ENCODE measurements around the gene SPX.

SPX gene

GRCh38 chr12:21483531-21483930, 42.6 kb upstream of the SPX start:
- Histone ChIP-seq H4K20me1 (ENCODE audit: control insufficient read depth, insufficient read depth, low read depth, low read length) (no peaks in the 10 kb centered on the region), H3K9me2 (replicated peaks; ENCODE audit: control insufficient read depth, low read length) (no peaks in the 10 kb centered on the region), H3K79me2 (ENCODE audit: control insufficient read depth, low read length) (no peaks in the 10 kb centered on the region), H3K27ac (ENCODE audit: low read depth, low read length) (no peak overlapping the region), H3F3A (ENCODE audit: control insufficient read depth, insufficient read depth) (no peaks in the 10 kb centered on the region), H3K9me3 (ENCODE audit: control insufficient read depth, insufficient read depth, low read length) (no peaks in the 10 kb centered on the region), H3K4me1 (ENCODE audit: control insufficient read depth, low read length) (no peaks in the 10 kb centered on the region), H3K27me3 (ENCODE audit: control insufficient read depth, low read length) (no peaks in the 10 kb centered on the region), H3K36me3 (ENCODE audit: control insufficient read depth, low read length) (peaks cover 63% of the 10 kb centered on the region), H3K4me2 (ENCODE audit: low read length) (no peak overlapping the region), H3K4me3 (ENCODE audit: low read length) (no peak overlapping the region)
- TF ChIP-seq EZH2phosphoT487 (IDR thresholded peaks at IDR 0.05; ENCODE audit: borderline replicate concordance, low read length) (no peak), CTCF (IDR thresholded peaks at IDR 0.05; ENCODE audit: low read depth, low read length, poor library complexity, severe bottlenecking) (no peak)

- no peaks in the 10 kb centered on the region for H3K79me2 ChIP-seq (ENCODE audit: control insufficient read depth, low read length)
- no peaks in the 10 kb centered on the region for H4K20me1 ChIP-seq (ENCODE audit: control insufficient read depth, insufficient read depth, low read depth, low read length)
- H3K4me2 ChIP-seq (ENCODE audit: low read length), result no peak overlapping the region
- H3K27ac ChIP-seq (ENCODE audit: low read depth, low read length), result no peak overlapping the region
- peaks cover 62% of the 10 kb centered on the region for H3K36me3 ChIP-seq (ENCODE audit: control insufficient read depth, low read length)
- TF ChIP-seq CTCF (IDR thresholded peaks at IDR 0.05; ENCODE audit: low read depth, low read length, poor library complexity, severe bottlenecking) (no peak), EZH2phosphoT487 (IDR thresholded peaks at IDR 0.05; ENCODE audit: borderline replicate concordance, low read length) (no peak)
- H3K9me2 ChIP-seq (replicated peaks; ENCODE audit: control insufficient read depth, low read length), result no peaks in the 10 kb centered on the region
- H3K9me3 ChIP-seq (ENCODE audit: control insufficient read depth, insufficient read depth, low read length), result no peaks in the 10 kb centered on the region
- no peak overlapping the region for H3K4me3 ChIP-seq (ENCODE audit: low read length)
- H3K4me1 ChIP-seq (ENCODE audit: control insufficient read depth, low read length), result no peaks in the 10 kb centered on the region
- H3F3A ChIP-seq (ENCODE audit: control insufficient read depth, insufficient read depth), result no peaks in the 10 kb centered on the region
- no peaks in the 10 kb centered on the region for H3K27me3 ChIP-seq (ENCODE audit: control insufficient read depth, low read length)
These were observed 40.1 kb upstream of the SPX start for GRCh38 chr12:21485998-21486397.

- Histone ChIP-seq H3K27me3 (ENCODE audit: control insufficient read depth, low read length) (no peaks in the 10 kb centered on the region), H3F3A (ENCODE audit: control insufficient read depth, insufficient read depth) (0 out of 2 replicates have a peak, but pooled peaks cover 2% of the 10 kb centered on the region), H3K79me2 (ENCODE audit: control insufficient read depth, low read length) (peaks cover 65% of the 10 kb centered on the region), H3K27ac (ENCODE audit: low read depth, low read length) (no peak overlapping the region), H3K9me2 (replicated peaks; ENCODE audit: control insufficient read depth, low read length) (no peaks in the 10 kb centered on the region), H3K36me3 (ENCODE audit: control insufficient read depth, low read length) (peaks cover 44% of the 10 kb centered on the region), H3K4me3 (ENCODE audit: low read length) (peak overlapping the region; percentile 92), H3K4me1 (ENCODE audit: control insufficient read depth, low read length) (peaks cover 25% of the 10 kb centered on the region), H4K20me1 (ENCODE audit: control insufficient read depth, insufficient read depth, low read depth, low read length) (no peaks in the 10 kb centered on the region), H3K9me3 (ENCODE audit: control insufficient read depth, insufficient read depth, low read length) (no peaks in the 10 kb centered on the region), H3K4me2 (ENCODE audit: low read length) (peak overlapping the region; percentile 90)
- TF ChIP-seq EZH2phosphoT487 (IDR thresholded peaks at IDR 0.05; ENCODE audit: borderline replicate concordance, low read length) (no peak), CTCF (IDR thresholded peaks at IDR 0.05; ENCODE audit: low read depth, low read length, poor library complexity, severe bottlenecking) (no peak)
These were observed 26.3 kb upstream of the SPX start for GRCh38 chr12:21499765-21500164.
